Activated CD4-positive, alpha-beta T cell treated with anti-CD3 and anti-CD28 coated beads for 36 hours (primary cell): Measurements from ENCODE around the gene DKKL1. TPM values are rescaled to one million over a fixed set of nuclear protein-coding genes. Genes with fewer than 3 reads are reported as not detected.

Experiments used
- ATAC-seq: fragments of 200-7000 bp; cut with Tn5 transposase; one replicate; pipeline ENCODE4 v1.10.0; 2021; ENCODE audit warnings: mild to moderate bottlenecking, moderate library complexity
- CTCF ChIA-PET: fragments of 350-600 bp; sonication (Branson Sonifier 250); formaldehyde crosslinking; loops from one replicate; lab custom pipeline; 2021; ENCODE audit warnings: antibody characterized with exemption; lab: Charles Lee
- POLR2A ChIA-PET: fragments of 350-600 bp; sonication (Branson Sonifier 250); formaldehyde crosslinking; loops from one replicate; lab custom pipeline; 2021; ENCODE audit warnings: antibody characterized with exemption, inconsistent platforms; lab: Charles Lee
- DNase-seq: peaks from one replicate; pipeline ENCODE4 v3.0.0-alpha.2; 2020
- H3K27ac Mint-ChIP-seq: one replicate; pipeline ENCODE4 v1.8.0; 2021; ENCODE audit warnings: mixed read lengths
- H3K27me3 Mint-ChIP-seq: one replicate; pipeline ENCODE4 v1.8.0; 2021; ENCODE audit warnings: mixed read lengths
- H3K36me3 Mint-ChIP-seq: one replicate; pipeline ENCODE4 v1.8.0; 2021; ENCODE audit warnings: low read depth, mixed read lengths
- H3K4me1 Mint-ChIP-seq: one replicate; pipeline ENCODE4 v1.8.0; 2021; ENCODE audit warnings: mixed read lengths
- H3K4me3 Mint-ChIP-seq: one replicate; pipeline ENCODE4 v1.8.0; 2021; ENCODE audit warnings: mild to moderate bottlenecking, moderate library complexity, mixed read lengths
- H3K9me3 Mint-ChIP-seq: one replicate; pipeline ENCODE4 v1.8.0; 2021; ENCODE audit warnings: low read depth, mixed read lengths
- intact Hi-C, 2 experiments: fragments of 100-400 bp; cut with DNase I in 1 of 2; cut with micrococcal nuclease in 1 of 2; formaldehyde crosslinking; loops; one replicate each; pipeline versions ENCODE4 v1.14.2 to v1.15.1; 2022 to 2024; cut with DNase I, micrococcal nuclease
- total RNA-seq, 2 experiments: library from RNA; stranded (reverse); gene quantifications; one replicate each; pipeline ENCODE4 v1.2.3, GENCODE V29; 2021

Gene DKKL1
- total RNA-seq, 2 experiments from 2014 or later = not detected

DNA sequence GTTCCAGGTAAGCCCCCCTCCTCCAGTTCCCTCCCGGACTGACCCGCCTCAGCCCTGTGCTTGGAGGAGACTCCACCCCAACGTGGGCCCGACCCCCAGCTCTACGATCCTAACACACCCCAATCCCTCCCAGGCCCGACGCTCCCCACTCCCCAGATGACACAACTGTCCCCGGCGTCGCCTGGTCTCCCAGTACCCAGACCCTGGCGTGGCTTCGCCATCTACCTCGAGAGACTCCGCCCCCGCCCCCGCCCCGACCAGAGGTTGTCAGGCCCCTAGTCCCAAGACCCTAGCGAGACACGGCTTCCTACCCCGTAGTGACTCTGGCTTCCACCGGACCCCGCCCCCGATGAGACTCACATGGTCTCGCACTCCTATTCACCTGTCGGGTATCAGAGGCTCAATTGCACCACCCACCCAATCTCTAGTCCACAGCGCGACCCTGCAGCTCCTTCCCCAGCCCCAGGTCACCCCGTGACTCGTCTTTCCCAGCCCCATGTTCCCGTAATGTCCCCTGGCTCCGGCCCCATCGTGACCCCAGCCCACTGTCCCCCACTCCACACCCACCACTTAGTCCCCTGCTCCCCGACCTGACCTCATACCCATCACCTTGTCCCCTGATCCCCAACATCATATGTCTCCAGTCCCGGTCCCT, 25.5 kb upstream of the DKKL1 start:
- ChIA-PET CTCF (interaction anchor here (1.5 kb wide), 1 partner anchor 10 kb away, joined by 5 read pairs; no protein-coding TSS in a partner anchor), POLR2A (interaction anchor here (1.0 kb wide), 1 partner anchor 36 kb away, joined by 3 read pairs; no protein-coding TSS in a partner anchor)
- H3K27ac Mint-ChIP-seq = no peak overlapping the region
- peaks cover 36% of the 10 kb centered on the region for H3K36me3 Mint-ChIP-seq
- no peaks in the 10 kb centered on the region for H3K9me3 Mint-ChIP-seq
- no peak overlapping the region for H3K4me3 Mint-ChIP-seq
- DNase-seq = no peak
- ATAC-seq = no peak
- H3K27me3 Mint-ChIP-seq = no peaks in the 10 kb centered on the region
- intact Hi-C loops = loop anchor here in 1 of 2 experiments (10.0 kb wide), 1 partner anchor 463 kb away; the partner anchor contains the start of gene PPP1R15A
- peaks cover 59% of the 10 kb centered on the region for H3K4me1 Mint-ChIP-seq

DNA sequence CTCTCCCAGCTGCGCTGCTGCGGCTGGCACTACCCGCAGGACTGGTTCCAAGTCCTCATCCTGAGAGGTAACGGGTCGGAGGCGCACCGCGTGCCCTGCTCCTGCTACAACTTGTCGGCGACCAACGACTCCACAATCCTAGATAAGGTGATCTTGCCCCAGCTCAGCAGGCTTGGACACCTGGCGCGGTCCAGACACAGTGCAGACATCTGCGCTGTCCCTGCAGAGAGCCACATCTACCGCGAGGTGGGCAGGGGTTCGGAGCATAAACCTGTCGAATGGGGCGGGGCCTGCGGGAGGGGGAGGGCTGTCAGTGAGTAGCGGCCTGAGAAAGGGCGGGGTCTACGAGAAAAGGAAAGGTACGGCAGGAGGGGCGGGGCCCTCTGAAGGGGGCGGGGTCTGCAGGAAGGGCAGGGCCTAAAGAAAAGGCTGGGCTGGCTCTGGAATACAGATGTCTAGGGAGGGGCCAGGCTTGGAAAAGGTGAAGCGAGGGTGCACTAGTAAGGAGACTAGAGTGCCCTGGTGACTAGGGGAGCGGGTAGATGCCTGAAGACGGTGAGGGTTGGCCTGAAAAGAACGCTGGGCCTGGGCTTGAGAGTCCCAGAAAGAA, 24.9 kb upstream of the DKKL1 start:
- POLR2A ChIA-PET = interaction anchor here (1.0 kb wide), 1 partner anchor 35 kb away, joined by 3 read pairs; no protein-coding TSS in a partner anchor
- no peak overlapping the region for H3K27ac Mint-ChIP-seq
- intact Hi-C loops = loop anchor here in 1 of 2 experiments (10.0 kb wide), 1 partner anchor 464 kb away; the partner anchor contains the start of gene PPP1R15A
- no peaks in the 10 kb centered on the region for H3K27me3 Mint-ChIP-seq
- peaks cover 36% of the 10 kb centered on the region for H3K36me3 Mint-ChIP-seq
- CTCF ChIA-PET = interaction anchor here (0.6 kb wide), 1 partner anchor 496 kb away, joined by 3 read pairs; no protein-coding TSS in a partner anchor
- DNase-seq (peak; percentile 70), ATAC-seq (no peak)
- no peak overlapping the region for H3K4me3 Mint-ChIP-seq
- no peaks in the 10 kb centered on the region for H3K9me3 Mint-ChIP-seq
- H3K4me1 Mint-ChIP-seq = peaks cover 52% of the 10 kb centered on the region

DNA sequence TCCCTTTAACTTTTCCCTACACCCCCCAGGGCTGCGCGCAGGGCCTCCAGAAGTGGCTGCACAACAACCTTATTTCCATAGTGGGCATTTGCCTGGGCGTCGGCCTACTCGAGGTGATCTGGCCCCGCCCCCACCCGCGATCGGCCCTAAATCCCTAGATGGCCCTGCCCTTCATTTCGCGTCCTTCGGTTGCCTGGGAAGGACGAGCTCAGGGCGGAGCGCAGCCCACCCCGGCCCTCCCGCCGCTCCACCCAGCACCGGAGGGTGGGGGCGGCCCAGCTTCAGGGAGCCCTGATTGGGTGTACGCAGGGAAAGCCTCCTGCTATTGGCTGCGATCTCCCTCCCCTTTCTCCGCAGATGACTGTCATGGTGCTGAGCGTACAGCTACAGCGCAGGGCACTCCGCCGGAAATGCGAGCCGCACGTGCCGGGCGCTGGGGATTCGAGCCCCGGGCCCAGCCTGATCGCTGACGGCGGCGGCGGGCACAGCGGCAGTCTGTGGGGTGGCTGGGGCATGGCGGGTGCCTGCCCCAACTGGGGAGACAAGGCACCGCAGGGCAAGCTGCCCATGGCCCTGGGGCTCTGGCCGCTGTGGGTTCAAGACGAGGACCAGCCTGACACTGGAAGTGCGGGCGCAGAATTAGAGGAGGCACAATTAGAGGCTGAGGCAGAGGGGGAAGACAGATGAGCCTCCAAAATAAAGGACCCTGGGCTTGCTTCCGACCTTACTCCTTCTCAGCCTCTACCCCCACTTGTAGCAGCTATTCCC, 24.2 kb upstream of the DKKL1 start:
- ChIA-PET CTCF (interaction anchor here (0.6 kb wide), 2 partner anchors 90 to 497 kb away, joined by 3 to 4 read pairs; no protein-coding TSS in a partner anchor), POLR2A (no interaction called here)
- no peak overlapping the region for H3K4me3 Mint-ChIP-seq
- peaks cover 47% of the 10 kb centered on the region for H3K4me1 Mint-ChIP-seq
- ATAC-seq (no peak), DNase-seq (no peak)
- no peaks in the 10 kb centered on the region for H3K9me3 Mint-ChIP-seq
- intact Hi-C loops = loop anchor here in 1 of 2 experiments (10.0 kb wide), 1 partner anchor 465 kb away; the partner anchor contains the start of gene PPP1R15A
- H3K36me3 Mint-ChIP-seq = peaks cover 36% of the 10 kb centered on the region
- no peak overlapping the region for H3K27ac Mint-ChIP-seq
- no peaks in the 10 kb centered on the region for H3K27me3 Mint-ChIP-seq

DNA sequence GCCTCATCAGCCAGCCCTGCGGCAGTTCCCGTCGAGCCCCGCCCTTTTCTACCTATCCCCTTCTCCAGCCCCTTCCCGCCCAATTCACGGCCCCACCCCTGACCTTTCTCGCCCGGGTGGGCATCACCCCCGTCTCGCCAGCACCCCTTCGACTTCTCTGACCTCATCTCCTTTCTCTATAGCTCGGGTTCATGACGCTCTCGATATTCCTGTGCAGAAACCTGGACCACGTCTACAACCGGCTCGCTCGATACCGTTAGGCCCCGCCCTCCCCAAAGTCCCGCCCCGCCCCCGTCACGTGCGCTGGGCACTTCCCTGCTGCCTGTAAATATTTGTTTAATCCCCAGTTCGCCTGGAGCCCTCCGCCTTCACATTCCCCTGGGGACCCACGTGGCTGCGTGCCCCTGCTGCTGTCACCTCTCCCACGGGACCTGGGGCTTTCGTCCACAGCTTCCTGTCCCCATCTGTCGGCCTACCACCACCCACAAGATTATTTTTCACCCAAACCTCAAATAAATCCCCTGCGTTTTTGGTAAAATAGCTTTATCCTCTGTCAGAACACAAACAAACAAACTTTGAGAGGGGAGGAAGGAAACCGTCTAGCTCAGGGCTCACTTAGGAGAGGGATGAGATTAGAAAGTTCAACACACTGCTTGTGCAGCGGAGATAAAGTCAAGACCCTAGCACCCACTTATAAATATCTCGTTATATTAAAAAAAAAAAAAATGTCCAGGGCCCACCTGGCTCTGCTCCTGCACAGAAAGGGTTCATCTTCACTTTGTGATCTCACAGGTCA, 23.4 kb upstream of the DKKL1 start:
- POLR2A ChIA-PET = interaction anchor here (0.6 kb wide), 1 partner anchor 18 kb away, joined by 11 read pairs; no protein-coding TSS in a partner anchor
- ATAC-seq (no peak), DNase-seq (no peak)
- H3K36me3 Mint-ChIP-seq = peaks cover 36% of the 10 kb centered on the region
- H3K27me3 Mint-ChIP-seq = no peaks in the 10 kb centered on the region
- no peak overlapping the region for H3K27ac Mint-ChIP-seq
- CTCF ChIA-PET = interaction anchor here (0.6 to 1.4 kb wide), 3 partner anchors 9 to 91 kb away, joined by 3 to 4 read pairs (median 3); no protein-coding TSS in a partner anchor
- intact Hi-C loops = no loop called here
- peaks cover 42% of the 10 kb centered on the region for H3K4me1 Mint-ChIP-seq
- H3K9me3 Mint-ChIP-seq = no peaks in the 10 kb centered on the region
- no peak overlapping the region for H3K4me3 Mint-ChIP-seq

DNA sequence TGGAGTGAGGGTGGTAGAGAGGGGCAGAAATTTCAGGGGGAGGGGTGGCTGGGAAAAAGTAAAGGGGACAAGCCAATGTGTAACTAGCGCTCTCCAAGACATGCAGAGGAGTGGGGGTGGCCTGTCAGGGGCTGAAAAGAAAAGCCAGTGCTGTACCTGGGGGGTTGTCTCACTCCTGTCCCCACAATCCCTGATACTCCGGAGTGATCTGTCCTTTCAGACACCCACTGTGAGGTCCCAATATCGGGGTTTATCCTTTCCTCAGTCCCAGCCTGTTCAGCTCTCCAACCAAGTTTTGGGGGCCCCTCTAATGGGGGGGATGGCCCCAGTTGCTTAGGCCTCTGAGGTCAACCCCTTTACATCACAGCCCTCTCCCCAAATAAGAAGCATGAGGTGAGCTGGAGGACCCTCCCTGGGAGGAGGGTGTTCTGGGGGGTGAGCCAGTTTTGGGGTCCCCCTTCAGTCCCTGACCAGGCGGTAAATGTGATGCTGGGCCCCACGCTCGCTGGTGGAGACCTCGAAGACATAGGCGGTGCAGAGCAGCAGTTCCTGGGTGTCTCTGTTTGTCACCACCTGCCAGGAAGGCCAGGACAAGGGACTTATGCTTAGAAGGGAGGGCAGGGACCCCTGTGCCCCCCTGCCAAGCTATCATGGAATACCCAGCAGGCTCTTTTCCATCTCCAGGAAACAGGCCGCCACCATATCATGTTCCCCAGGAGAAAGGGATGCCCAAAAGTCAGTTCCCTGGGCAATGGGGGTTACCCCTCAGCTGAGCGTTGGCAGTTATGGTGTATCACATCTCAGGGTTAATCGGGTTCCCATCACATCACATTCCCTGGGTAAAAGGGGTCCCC, 22.6 kb upstream of the DKKL1 start:
- Mint-ChIP-seq H3K36me3 (peaks cover 31% of the 10 kb centered on the region), H3K27me3 (no peaks in the 10 kb centered on the region), H3K9me3 (no peaks in the 10 kb centered on the region), H3K27ac (no peak overlapping the region), H3K4me3 (no peak overlapping the region), H3K4me1 (peaks cover 38% of the 10 kb centered on the region)
- ATAC-seq (no peak), DNase-seq (no peak)
- intact Hi-C loops = no loop called here
- ChIA-PET CTCF (interaction anchor here (0.6 to 1.4 kb wide), 3 partner anchors 10 to 78 kb away, joined by 3 to 4 read pairs (median 3); no protein-coding TSS in a partner anchor), POLR2A (no interaction called here)

DNA sequence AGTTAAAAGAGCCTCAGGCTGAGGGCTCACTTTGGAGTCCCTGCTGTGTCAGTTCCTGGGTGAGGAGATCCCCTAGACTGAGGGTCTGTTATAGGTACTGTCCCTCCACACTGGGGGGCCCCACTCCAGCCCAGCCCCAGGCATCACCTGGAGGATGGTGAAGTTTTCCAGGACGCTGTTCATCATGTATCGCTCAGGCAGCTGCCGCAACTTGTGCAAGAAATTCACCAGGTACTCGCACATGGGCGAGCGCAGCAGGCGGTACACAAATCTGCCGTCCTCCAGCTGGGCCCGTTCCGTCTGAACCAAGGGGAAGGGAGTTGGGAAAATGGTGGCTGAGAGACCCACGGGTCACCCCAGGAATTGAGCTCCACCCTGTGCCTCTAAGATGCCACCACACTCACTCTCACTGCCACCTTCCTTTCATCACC, 21.4 kb upstream of the DKKL1 start:
- intact Hi-C loops = no loop called here
- Mint-ChIP-seq H3K9me3 (no peaks in the 10 kb centered on the region), H3K27ac (no peak overlapping the region), H3K36me3 (peaks cover 25% of the 10 kb centered on the region), H3K4me3 (no peak overlapping the region), H3K27me3 (no peaks in the 10 kb centered on the region), H3K4me1 (peaks cover 27% of the 10 kb centered on the region)
- no peak for DNase-seq
- POLR2A ChIA-PET = no interaction called here
- CTCF ChIA-PET = interaction anchor here (0.6 to 0.7 kb wide), 3 partner anchors 49 to 819 kb away, joined by 3 to 4 read pairs (median 3); no protein-coding TSS in a partner anchor
- ATAC-seq = no peak

DNA sequence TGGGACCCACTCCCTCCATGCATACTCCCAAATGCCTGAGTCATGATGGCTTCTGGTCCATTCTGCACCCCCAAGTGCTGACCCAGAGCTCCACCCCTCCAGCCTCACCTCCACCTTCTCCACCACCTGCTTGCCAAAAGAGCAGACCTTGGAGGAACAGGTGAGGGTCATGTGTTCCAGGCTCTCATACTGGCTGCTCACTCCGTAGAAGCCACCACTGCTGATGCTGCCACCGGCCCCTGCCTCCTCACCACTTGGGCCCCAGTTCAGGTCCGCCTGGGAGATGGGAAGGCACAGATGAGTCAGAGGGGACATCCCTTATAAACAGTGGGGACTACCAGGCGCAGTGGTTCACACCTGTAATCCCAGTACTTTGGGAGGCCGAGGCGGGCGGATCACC, 20.6 kb upstream of the DKKL1 start:
- H3K4me1 Mint-ChIP-seq = peaks cover 23% of the 10 kb centered on the region
- ATAC-seq (no peak), DNase-seq (no peak)
- H3K27ac Mint-ChIP-seq = no peak overlapping the region
- CTCF ChIA-PET = interaction anchor here (0.7 kb wide), 1 partner anchor 66 kb away, joined by 4 read pairs; no protein-coding TSS in a partner anchor
- H3K4me3 Mint-ChIP-seq = no peak overlapping the region
- H3K36me3 Mint-ChIP-seq = peaks cover 19% of the 10 kb centered on the region
- H3K27me3 Mint-ChIP-seq = no peaks in the 10 kb centered on the region
- POLR2A ChIA-PET = no interaction called here
- intact Hi-C loops = no loop called here
- H3K9me3 Mint-ChIP-seq = no peaks in the 10 kb centered on the region

DNA sequence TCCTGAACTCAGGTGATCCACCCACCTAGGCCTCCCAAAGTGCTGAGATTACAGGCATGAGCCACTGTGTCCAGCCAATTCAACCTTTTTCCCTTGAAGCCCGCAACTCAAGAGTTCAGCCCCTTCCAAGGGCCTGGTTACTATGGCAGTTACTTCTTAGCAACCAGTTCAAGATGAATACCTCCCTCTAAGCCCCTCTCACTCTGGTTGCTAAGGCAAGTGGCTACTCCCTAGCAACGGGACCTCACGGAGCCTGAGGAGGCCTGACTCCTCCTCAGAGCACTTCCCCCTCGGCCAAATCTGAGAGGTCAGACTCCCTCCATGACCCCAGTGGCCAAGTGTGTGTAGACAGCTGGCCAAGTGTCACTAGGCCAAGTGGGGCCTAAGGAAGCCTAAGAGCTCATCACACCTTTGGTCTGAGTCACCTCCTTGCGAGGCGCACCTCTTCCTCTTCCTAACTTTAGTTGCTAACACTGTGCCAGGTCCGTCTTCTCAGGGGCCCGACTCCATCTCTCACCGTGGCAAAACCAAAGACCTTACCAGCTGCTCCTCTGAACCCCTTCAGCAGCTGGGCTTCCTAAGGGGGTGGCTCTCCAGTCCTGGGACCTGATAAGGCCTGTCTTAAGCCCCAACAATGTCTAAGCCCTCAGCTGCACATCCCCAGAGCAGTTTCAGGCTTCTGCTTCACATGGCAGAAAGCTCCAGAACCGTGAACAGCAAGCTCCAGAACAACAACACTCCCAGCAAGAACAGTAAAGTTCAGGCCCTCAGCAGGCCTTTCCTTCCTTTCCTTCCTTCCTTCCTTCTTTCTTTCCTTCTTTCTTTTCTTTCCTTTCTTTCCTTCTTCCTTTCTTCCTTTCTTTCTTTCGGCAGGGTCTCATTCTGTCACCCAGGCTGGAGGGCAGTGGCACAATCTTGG, 18.9 kb upstream of the DKKL1 start:
- Mint-ChIP-seq H3K27ac (no peak overlapping the region), H3K36me3 (peaks cover 8% of the 10 kb centered on the region), H3K27me3 (no peaks in the 10 kb centered on the region), H3K4me3 (no peak overlapping the region), H3K9me3 (no peaks in the 10 kb centered on the region), H3K4me1 (peaks cover 14% of the 10 kb centered on the region)
- ATAC-seq (no peak), DNase-seq (no peak)
- intact Hi-C loops = no loop called here
- CTCF ChIA-PET = interaction anchor here (0.8 to 1.3 kb wide), 2 partner anchors 13 to 369 kb away, joined by 3 read pairs; no protein-coding TSS in a partner anchor
- POLR2A ChIA-PET = no interaction called here

DNA sequence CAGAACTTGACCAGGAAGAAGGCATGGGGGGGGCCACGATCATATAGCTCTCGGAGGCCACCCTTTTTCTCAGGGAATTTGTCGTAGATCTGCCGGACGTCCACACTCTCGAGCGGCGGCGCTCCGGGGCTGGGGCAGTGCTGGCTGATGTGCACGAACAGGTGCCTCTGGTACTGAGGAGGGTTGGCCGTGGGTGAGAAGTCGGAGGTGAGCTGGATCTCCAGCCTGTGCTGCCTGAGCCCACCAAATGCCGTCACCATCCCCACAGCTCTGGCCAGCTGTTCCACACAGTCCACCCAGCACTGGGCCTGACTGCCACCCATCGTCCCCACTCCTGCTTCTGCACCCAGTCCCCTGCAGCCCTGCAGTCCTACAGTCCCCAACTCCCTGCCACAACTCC, 16.5 kb upstream of the DKKL1 start:
- ChIA-PET CTCF (interaction anchor here (1.4 kb wide), 1 partner anchor 46 kb away, joined by 4 read pairs; no protein-coding TSS in a partner anchor), POLR2A (no interaction called here)
- DNase-seq = no peak
- no peak overlapping the region for H3K27ac Mint-ChIP-seq
- no peaks in the 10 kb centered on the region for H3K27me3 Mint-ChIP-seq
- peaks cover 7% of the 10 kb centered on the region for H3K4me1 Mint-ChIP-seq
- no peaks in the 10 kb centered on the region for H3K9me3 Mint-ChIP-seq
- ATAC-seq = no peak
- H3K36me3 Mint-ChIP-seq = no peaks in the 10 kb centered on the region
- H3K4me3 Mint-ChIP-seq = no peak overlapping the region
- intact Hi-C loops = no loop called here
